ENCODE data around the gene BTBD9. TPM values are rescaled to one million over a fixed set of nuclear protein-coding genes. Genes with fewer than 3 reads are reported as not detected.

The BTBD9 gene
- total RNA-seq, 1 experiment from 2014 or later, result 10.8 TPM

- no peak overlapping the region for H3K4me2 ChIP-seq
- no peak for DNase-seq
- H4K20me1 ChIP-seq (ENCODE audit: insufficient read depth), result no peaks in the 10 kb centered on the region
- POLR2A ChIA-PET (ENCODE audit: unreplicated experiment), result no interaction called here
- no peaks in the 10 kb centered on the region for H3K9me3 ChIP-seq (ENCODE audit: insufficient read depth, low read depth)
- TF ChIP-seq EZH2 (IDR thresholded peaks at IDR 0.05; ENCODE audit: low read depth), result no peak
- TF ChIP-seq CTCF (conservative IDR thresholded peaks at IDR 0.05), result no peak
- H3K79me2 ChIP-seq (ENCODE audit: low read depth), result no peaks in the 10 kb centered on the region
- H2AFZ ChIP-seq, result no peak overlapping the region
- H3K9me2 ChIP-seq (ENCODE audit: insufficient read depth), result no peaks in the 10 kb centered on the region
- no TSS peak for BruUV-seq (replicated peaks)
- no peak overlapping the region for H3K4me3 ChIP-seq
- no peak overlapping the region for H3K27ac ChIP-seq
- intact Hi-C loops (cut with micrococcal nuclease; ENCODE audit: unreplicated experiment), result no loop called here
- CTCF ChIA-PET, result no interaction called here
- peaks cover 28% of the 10 kb centered on the region for H3K4me1 ChIP-seq (replicated peaks; ENCODE audit: insufficient read depth)
- no peaks in the 10 kb centered on the region for H3K27me3 ChIP-seq (ENCODE audit: insufficient read depth, low read depth)
- H3F3A ChIP-seq (ENCODE audit: insufficient read depth, low read depth), result peaks cover 25% of the 10 kb centered on the region; the same call in 1 of the 2 replicates
- no peaks in the 10 kb centered on the region for H3K36me3 ChIP-seq (ENCODE audit: low read depth)
These were observed 133.9 kb downstream of the BTBD9 start for GRCh38 chr6:38505826-38506225.

- Histone ChIP-seq H3K36me3 (ENCODE audit: low read depth) (no peaks in the 10 kb centered on the region), H3K9me3 (ENCODE audit: insufficient read depth, low read depth) (no peaks in the 10 kb centered on the region), H3K27ac (no peak overlapping the region), H3K79me2 (ENCODE audit: low read depth) (no peaks in the 10 kb centered on the region), H2AFZ (no peak overlapping the region), H3K4me2 (no peak overlapping the region), H3K27me3 (ENCODE audit: insufficient read depth, low read depth) (no peaks in the 10 kb centered on the region), H3K4me1 (replicated peaks; ENCODE audit: insufficient read depth) (peaks cover 20% of the 10 kb centered on the region), H4K20me1 (ENCODE audit: insufficient read depth) (no peaks in the 10 kb centered on the region), H3K9me2 (ENCODE audit: insufficient read depth) (no peaks in the 10 kb centered on the region), H3K4me3 (no peak overlapping the region), H3F3A (ENCODE audit: insufficient read depth, low read depth) (peaks cover 18% of the 10 kb centered on the region; the same call in 1 of the 2 replicates)
- no TSS peak for BruUV-seq (replicated peaks)
- ChIA-PET CTCF (no interaction called here), POLR2A (ENCODE audit: unreplicated experiment) (no interaction called here)
- no peak for DNase-seq
- intact Hi-C loops (cut with micrococcal nuclease; ENCODE audit: unreplicated experiment), result no loop called here
- no peak for TF ChIP-seq EZH2 (IDR thresholded peaks at IDR 0.05; ENCODE audit: low read depth)
- TF ChIP-seq CTCF (conservative IDR thresholded peaks at IDR 0.05), result no peak
These were observed 134.7 kb downstream of the BTBD9 start for GRCh38 chr6:38504996-38505395.

DNA sequence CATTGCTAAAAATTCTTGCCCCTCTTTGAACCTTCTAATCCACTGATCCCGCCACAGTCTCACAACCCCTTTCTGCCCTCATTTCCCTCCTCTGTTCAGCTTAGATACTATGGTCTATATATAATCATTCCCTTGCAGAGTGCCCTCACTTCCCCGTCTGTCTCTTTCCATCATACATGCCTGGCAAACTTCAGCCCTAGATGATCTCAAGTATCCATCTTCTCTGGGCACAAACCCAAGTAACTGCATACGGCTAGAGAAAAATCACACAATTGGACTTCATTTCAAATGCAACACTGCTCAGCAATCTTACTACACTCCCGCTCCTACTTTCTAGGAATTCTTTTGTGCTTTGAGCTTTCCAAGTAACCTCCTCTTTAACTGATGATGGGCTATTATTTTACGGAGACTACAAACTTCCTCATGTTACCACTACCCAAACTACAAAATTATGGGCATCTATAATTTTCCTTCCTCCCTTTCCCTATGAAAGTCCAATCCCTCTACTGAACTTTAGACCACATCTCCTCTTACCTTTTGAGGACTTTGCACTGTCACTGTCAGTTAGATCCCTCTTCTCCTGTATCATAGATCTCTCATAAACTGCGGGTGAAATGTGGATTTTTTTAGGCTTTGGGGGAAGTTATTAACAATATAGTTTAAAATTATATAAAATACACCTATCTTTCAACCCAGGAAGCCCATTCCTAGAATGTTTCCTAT, 135.6 kb downstream of the BTBD9 start:
- intact Hi-C loops (cut with micrococcal nuclease; ENCODE audit: unreplicated experiment), result no loop called here
- H3K9me2 ChIP-seq (ENCODE audit: insufficient read depth), result no peaks in the 10 kb centered on the region
- no peaks in the 10 kb centered on the region for H3K79me2 ChIP-seq (ENCODE audit: low read depth)
- H2AFZ ChIP-seq, result no peak overlapping the region
- ChIA-PET POLR2A (ENCODE audit: unreplicated experiment) (interaction anchor here (0.6 kb wide), 1 partner anchor 957 kb away, joined by 4 read pairs; no protein-coding TSS in a partner anchor), CTCF (no interaction called here)
- H3K27ac ChIP-seq, result no peak overlapping the region
- H4K20me1 ChIP-seq (ENCODE audit: insufficient read depth), result no peaks in the 10 kb centered on the region
- no peak overlapping the region for H3K4me2 ChIP-seq
- H3F3A ChIP-seq (ENCODE audit: insufficient read depth, low read depth), result peaks cover 10% of the 10 kb centered on the region; the same call in 1 of the 2 replicates
- BruUV-seq (replicated peaks), result no TSS peak
- no peaks in the 10 kb centered on the region for H3K27me3 ChIP-seq (ENCODE audit: insufficient read depth, low read depth)
- H3K4me1 ChIP-seq (replicated peaks; ENCODE audit: insufficient read depth), result peaks cover 12% of the 10 kb centered on the region
- no peak overlapping the region for H3K4me3 ChIP-seq
- no peaks in the 10 kb centered on the region for H3K36me3 ChIP-seq (ENCODE audit: low read depth)
- DNase-seq, result no peak
- no peaks in the 10 kb centered on the region for H3K9me3 ChIP-seq (ENCODE audit: insufficient read depth, low read depth)
- no peak for TF ChIP-seq CTCF (conservative IDR thresholded peaks at IDR 0.05)

Data from PC-9 (cell line).